ENCODE measurements around the gene DSTYK.

GRCh38 chr1:205186191-205186590 is 25.3 kb downstream of the DSTYK start:
- no peak for TF ChIP-seq CTCF (conservative IDR thresholded peaks at IDR 0.05; ENCODE audit: low read depth, low read length)
- no peak for TF ChIP-seq EZH2 (IDR thresholded peaks at IDR 0.05; ENCODE audit: low read length, unreplicated experiment)
- no peak for TF ChIP-seq EZH2phosphoT487 (IDR thresholded peaks at IDR 0.05; ENCODE audit: borderline replicate concordance, low read length)

Measured in PC-3 (cell line).